Chondrocyte (in vitro differentiated cells): Measurements from ENCODE around the gene CACHD1. TPM values are rescaled to one million over a fixed set of nuclear protein-coding genes. Genes with fewer than 3 reads are reported as not detected.

Source experiments
- DNase-seq: peaks from one replicate; pipeline ENCODE4 v3.0.0; 2021; ENCODE audit warnings: mixed read lengths, low spot score
- H3K27ac Mint-ChIP-seq: one replicate; pipeline ENCODE4 v1.8.0; 2021; ENCODE audit warnings: mild to moderate bottlenecking, moderate library complexity, mixed read lengths; ENCODE audit not compliant: unreplicated experiment
- H3K27me3 Mint-ChIP-seq: 2 replicates; pipeline ENCODE4 v1.8.0; 2021; ENCODE audit warnings: low read depth, mixed read lengths
- H3K36me3 Mint-ChIP-seq: 2 replicates; pipeline ENCODE4 v1.8.0; 2021; ENCODE audit warnings: low read depth, mixed read lengths
- H3K4me1 Mint-ChIP-seq: 2 replicates; pipeline ENCODE4 v1.8.0; 2021; ENCODE audit warnings: low read depth, mild to moderate bottlenecking, mixed read lengths
- H3K4me3 Mint-ChIP-seq: one replicate; pipeline ENCODE4 v1.8.0; 2021; ENCODE audit warnings: mild to moderate bottlenecking, moderate library complexity, mixed read lengths; ENCODE audit not compliant: unreplicated experiment
- H3K9me3 Mint-ChIP-seq: 2 replicates; pipeline ENCODE4 v1.8.0; 2021; ENCODE audit warnings: low read depth, mixed read lengths
- CTCF ChIP-seq: fragments of 200-600 bp; sonication (generic); IDR thresholded peaks from 2 replicates; pipeline ENCODE4 v1.5.0; 2021; ENCODE audit warnings: antibody characterized with exemption, mild to moderate bottlenecking, moderate library complexity
- total RNA-seq: library from RNA; stranded (reverse); gene quantifications from 3 replicates; pipeline ENCODE4 v1.2.1, GENCODE V29; 2021

The CACHD1 gene
- total RNA-seq, 1 donor from 2014 or later: 10.5 TPM

GRCh38 chr1:64568171-64568450 lies 98.2 kb downstream of the CACHD1 start:
- no peak overlapping the region for H3K27ac Mint-ChIP-seq
- TF ChIP-seq CTCF: no peak
- H3K4me1 Mint-ChIP-seq: peaks cover 15% of the 10 kb centered on the region

GRCh38 chr1:64569411-64569810 lies 99.5 kb downstream of the CACHD1 start:
- Mint-ChIP-seq H3K36me3 (no peaks in the 10 kb centered on the region), H3K4me3 (no peak overlapping the region), H3K9me3 (no peaks in the 10 kb centered on the region), H3K27me3 (no peaks in the 10 kb centered on the region), H3K27ac (peak overlapping the region; percentile 64), H3K4me1 (peaks cover 18% of the 10 kb centered on the region)
- no peak for TF ChIP-seq CTCF
- DNase-seq: no peak

More at GRCh38 chr1:64568171-64568450, 98.2 kb downstream of the CACHD1 start:
- Mint-ChIP-seq H3K9me3 (no peaks in the 10 kb centered on the region), H3K36me3 (no peaks in the 10 kb centered on the region), H3K27me3 (no peaks in the 10 kb centered on the region), H3K4me3 (no peak overlapping the region)
- no peak for DNase-seq

DNA sequence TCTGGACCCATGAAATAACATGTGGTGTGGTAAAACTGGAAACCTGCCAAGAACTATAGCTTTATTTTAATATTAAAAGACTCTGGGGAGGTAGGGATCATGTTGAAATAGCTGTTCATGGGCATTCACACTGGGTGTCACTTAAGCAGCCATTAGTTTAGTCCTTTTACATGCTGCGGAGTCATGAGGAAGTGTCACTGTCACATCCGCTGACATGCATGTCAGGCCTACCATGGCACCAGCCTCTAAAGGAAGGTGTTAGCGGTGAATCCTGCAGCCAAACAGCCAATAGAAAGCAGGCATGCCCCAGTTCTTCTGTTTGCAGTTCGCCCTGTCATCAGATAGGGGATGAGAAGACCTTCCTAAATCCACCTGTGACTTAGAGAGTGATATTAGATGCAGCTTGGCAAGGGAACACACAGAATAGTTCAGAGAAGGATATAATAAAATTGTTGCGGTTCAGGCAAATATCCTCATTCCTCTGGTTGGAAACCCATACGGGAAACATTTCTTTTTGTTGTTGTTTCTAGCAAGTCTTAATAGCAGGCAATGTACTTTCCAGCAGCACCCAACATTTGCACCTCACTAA lies 100.4 kb downstream of the CACHD1 start:
- no peak for TF ChIP-seq CTCF
- Mint-ChIP-seq H3K36me3 (no peaks in the 10 kb centered on the region), H3K4me1 (peaks cover 18% of the 10 kb centered on the region), H3K27ac (no peak overlapping the region), H3K27me3 (no peaks in the 10 kb centered on the region), H3K9me3 (no peaks in the 10 kb centered on the region), H3K4me3 (no peak overlapping the region)
- DNase-seq: no peak

DNA sequence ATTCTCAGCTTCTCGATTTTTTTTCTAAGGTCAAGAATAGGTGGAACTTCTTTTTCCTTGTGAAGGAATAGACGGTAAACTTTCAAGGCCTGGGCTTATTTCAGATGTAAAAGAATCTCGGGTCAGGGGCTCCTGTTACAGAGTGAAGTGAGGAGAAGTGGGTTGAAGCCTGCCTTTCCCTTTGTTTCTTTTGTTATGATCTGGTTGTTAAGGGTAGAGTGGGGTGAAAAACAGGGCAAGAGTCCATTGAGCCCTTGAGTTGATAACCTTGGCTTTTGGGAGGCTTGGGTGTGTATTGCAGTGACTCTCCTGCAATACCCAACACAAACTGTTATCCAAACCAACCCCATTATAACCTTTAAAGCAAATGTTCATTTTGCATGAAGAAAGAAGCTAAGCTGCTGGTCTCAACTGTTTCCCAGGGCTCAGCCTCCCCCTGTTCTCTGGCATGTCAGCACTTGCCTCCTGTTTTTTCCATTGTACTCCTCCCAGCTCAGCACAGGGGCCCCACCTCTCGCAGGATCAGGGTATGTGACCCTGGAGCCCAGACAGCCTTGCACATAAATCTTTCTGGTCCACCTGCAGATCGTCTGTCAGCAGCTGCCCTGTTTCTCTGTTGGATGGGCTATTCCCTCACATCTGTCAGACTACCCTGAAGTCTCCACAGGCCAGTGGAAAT lies 102.4 kb downstream of the CACHD1 start:
- H3K27ac Mint-ChIP-seq: peak overlapping the region; percentile 2
- H3K27me3 Mint-ChIP-seq: no peaks in the 10 kb centered on the region
- H3K4me3 Mint-ChIP-seq: no peak overlapping the region
- H3K4me1 Mint-ChIP-seq: peaks cover 18% of the 10 kb centered on the region
- no peak for TF ChIP-seq CTCF
- no peaks in the 10 kb centered on the region for H3K9me3 Mint-ChIP-seq
- no peaks in the 10 kb centered on the region for H3K36me3 Mint-ChIP-seq
- no peak for DNase-seq

DNA sequence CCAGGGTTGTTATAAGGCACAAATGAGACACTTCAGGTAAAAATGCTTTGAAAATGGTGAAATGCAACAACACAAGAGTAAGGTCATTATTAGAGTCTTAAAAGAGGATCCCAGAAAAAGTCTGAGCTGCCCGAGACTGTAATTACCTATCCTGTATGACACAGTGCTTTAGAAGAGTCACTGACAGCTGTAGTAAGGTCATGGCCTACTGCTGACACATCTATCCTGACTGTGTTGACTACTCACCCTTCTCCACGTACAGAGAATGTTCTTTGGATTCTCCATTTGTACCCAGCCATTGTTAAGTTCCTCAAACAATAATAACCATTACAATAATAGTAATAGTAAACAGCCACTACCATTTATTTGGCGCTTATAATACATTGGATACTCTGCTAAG lies 104.4 kb downstream of the CACHD1 start:
- no peak for DNase-seq
- Mint-ChIP-seq H3K9me3 (no peaks in the 10 kb centered on the region), H3K27ac (no peak overlapping the region), H3K27me3 (no peaks in the 10 kb centered on the region), H3K4me3 (no peak overlapping the region), H3K36me3 (no peaks in the 10 kb centered on the region), H3K4me1 (peaks cover 16% of the 10 kb centered on the region)
- no peak for TF ChIP-seq CTCF
